C4-2B (cell line): ENCODE data around the gene CD48.

Experiments used
- H3K27ac ChIP-seq: fragments of 450-650 bp; 2 replicates; pipeline ENCODE4 v1.5.1; 2017
- CTCF ChIP-seq: fragments of 450-650 bp; conservative IDR thresholded peaks from 2 replicates; pipeline ENCODE4 v1.5.1; 2017; ENCODE audit warnings: mild to moderate bottlenecking
- ZFX ChIP-seq: fragments of 450-650 bp; IDR thresholded peaks from 2 replicates; pipeline ENCODE4 v1.6.1; 2017

CD48 gene

GRCh38 chr1:160672789-160673695 is 38.6 kb downstream of the CD48 start:
- TF ChIP-seq CTCF: no peak
- TF ChIP-seq ZFX: no peak
- no peak overlapping the region for H3K27ac ChIP-seq

- TF ChIP-seq ZFX: no peak
- no peak for TF ChIP-seq CTCF
- H3K27ac ChIP-seq: no peak overlapping the region
Measured at GRCh38 chr1:160671603-160672517, 39.8 kb downstream of the CD48 start.

GRCh38 chr1:160670701-160671100 is 40.9 kb downstream of the CD48 start:
- no peak overlapping the region for H3K27ac ChIP-seq
- TF ChIP-seq ZFX (no peak), CTCF (no peak)

- no peak overlapping the region for H3K27ac ChIP-seq
- TF ChIP-seq ZFX (no peak), CTCF (no peak)
Measured at GRCh38 chr1:160669802-160670201, 41.8 kb downstream of the CD48 start.

- TF ChIP-seq CTCF (no peak), ZFX (no peak)
- H3K27ac ChIP-seq: no peak overlapping the region
Measured at GRCh38 chr1:160669276-160669675, 42.3 kb downstream of the CD48 start.

- no peak for TF ChIP-seq CTCF
- TF ChIP-seq ZFX: no peak
- no peak overlapping the region for H3K27ac ChIP-seq
Measured at GRCh38 chr1:160667896-160668295, 43.7 kb downstream of the CD48 start.

GRCh38 chr1:160666079-160666442 is 45.6 kb downstream of the CD48 start:
- TF ChIP-seq CTCF (no peak), ZFX (no peak)
- no peak overlapping the region for H3K27ac ChIP-seq
